BLaER1 (cell line): Measurements from ENCODE around the gene TDP1.
"Not testable (repeated sequence)": the region's sequence is repeated elsewhere in the genome, so short reads cannot be mapped to it uniquely, and the experiment has no call there.

Experiments
- H3K27ac ChIP-seq: shearing (Covaris generic); formaldehyde crosslinking; 2 replicates; pipeline ENCODE4 v1.8.1; 2022
- H3K27me3 ChIP-seq: shearing (Covaris generic); formaldehyde crosslinking; 2 replicates; pipeline ENCODE4 v1.8.1; 2022
- H3K36me3 ChIP-seq: shearing (Covaris generic); formaldehyde crosslinking; 2 replicates; pipeline ENCODE4 v1.8.1; 2022
- H3K4me1 ChIP-seq: shearing (Covaris generic); formaldehyde crosslinking; 2 replicates; pipeline ENCODE4 v1.8.1; 2022
- H3K4me2 ChIP-seq: shearing (Covaris generic); formaldehyde crosslinking; 2 replicates; pipeline ENCODE4 v1.8.1; 2022
- H3K4me3 ChIP-seq: shearing (Covaris generic); formaldehyde crosslinking; 2 replicates; pipeline ENCODE4 v1.8.1; 2022
- H3K9ac ChIP-seq: shearing (Covaris generic); formaldehyde crosslinking; 2 replicates; pipeline ENCODE4 v1.8.1; 2022
- H3K9me3 ChIP-seq: shearing (Covaris generic); formaldehyde crosslinking; 2 replicates; pipeline ENCODE4 v1.8.1; 2022
- H4K20me1 ChIP-seq: shearing (Covaris generic); formaldehyde crosslinking; 2 replicates; pipeline ENCODE4 v1.8.1; 2022
- Cebpa-rat ChIP-seq: shearing (Covaris generic); IDR thresholded peaks from 2 replicates; pipeline ENCODE4 v1.8.1; 2022

Gene TDP1

GRCh38 chr14:90005939-90006530 lies 50.3 kb downstream of the TDP1 start:
- no peaks in the 10 kb centered on the region for H3K4me1 ChIP-seq
- no peak overlapping the region for H3K9ac ChIP-seq
- H3K27me3 ChIP-seq, result no peaks in the 10 kb centered on the region
- H4K20me1 ChIP-seq, result no peaks in the 10 kb centered on the region
- no peak overlapping the region for H3K27ac ChIP-seq
- H3K4me3 ChIP-seq, result no peak overlapping the region
- TF ChIP-seq Cebpa-rat, result no peak
- no peak overlapping the region for H3K4me2 ChIP-seq
- H3K36me3 ChIP-seq, result peaks cover 95% of the 10 kb centered on the region
- peaks cover 11% of the 10 kb centered on the region for H3K9me3 ChIP-seq

- Histone ChIP-seq H3K4me3 (no peak overlapping the region), H3K4me1 (no peaks in the 10 kb centered on the region), H3K27ac (no peak overlapping the region), H3K9ac (no peak overlapping the region), H3K27me3 (no peaks in the 10 kb centered on the region), H4K20me1 (no peaks in the 10 kb centered on the region), H3K4me2 (no peak overlapping the region), H3K9me3 (peaks cover 15% of the 10 kb centered on the region), H3K36me3 (peaks cover 95% of the 10 kb centered on the region)
- no peak for TF ChIP-seq Cebpa-rat
Measured at GRCh38 chr14:90017371-90017770, 61.6 kb downstream of the TDP1 start.

- no peaks in the 10 kb centered on the region for H4K20me1 ChIP-seq
Measured at GRCh38 chr14:90019824-90020523, 64.2 kb downstream of the TDP1 start.

GRCh38 chr14:90023176-90023896 lies 67.6 kb downstream of the TDP1 start:
- H3K9me3 ChIP-seq, result 0 out of 2 replicates have a peak, but pooled peaks cover 3% of the 10 kb centered on the region
- no peaks in the 10 kb centered on the region for H3K27me3 ChIP-seq
- H3K4me3 ChIP-seq, result no peak overlapping the region
- H3K4me1 ChIP-seq, result no peaks in the 10 kb centered on the region
- no peak for TF ChIP-seq Cebpa-rat
- H3K9ac ChIP-seq, result no peak overlapping the region
- peaks cover 90% of the 10 kb centered on the region for H3K36me3 ChIP-seq
- no peak overlapping the region for H3K4me2 ChIP-seq
- H3K27ac ChIP-seq, result no peak overlapping the region
- no peaks in the 10 kb centered on the region for H4K20me1 ChIP-seq

More at GRCh38 chr14:90019824-90020523, 64.2 kb downstream of the TDP1 start:
- H3K4me3 ChIP-seq, result no peak overlapping the region
- H3K4me2 ChIP-seq, result no peak overlapping the region
- no peak overlapping the region for H3K27ac ChIP-seq
- no peaks in the 10 kb centered on the region for H3K27me3 ChIP-seq
- TF ChIP-seq Cebpa-rat, result no peak
- H3K9ac ChIP-seq, result no peak overlapping the region
- H3K36me3 ChIP-seq, result peaks cover 96% of the 10 kb centered on the region
- H3K4me1 ChIP-seq, result no peaks in the 10 kb centered on the region
- 0 out of 2 replicates have a peak, but pooled peaks cover 3% of the 10 kb centered on the region for H3K9me3 ChIP-seq

- Histone ChIP-seq H3K4me1 (no peaks in the 10 kb centered on the region), H3K4me3 (no peak overlapping the region), H3K4me2 (no peak overlapping the region), H3K27ac (no peak overlapping the region), H3K9me3 (no peaks in the 10 kb centered on the region), H3K36me3 (peaks cover 90% of the 10 kb centered on the region), H3K27me3 (no peaks in the 10 kb centered on the region), H4K20me1 (no peaks in the 10 kb centered on the region), H3K9ac (no peak overlapping the region)
- TF ChIP-seq Cebpa-rat, result no peak
Measured at GRCh38 chr14:90024910-90025309, 69.2 kb downstream of the TDP1 start.

- H3K4me2 ChIP-seq, H3K4me1 ChIP-seq, H3K9ac ChIP-seq, H3K27ac ChIP-seq, H3K4me3 ChIP-seq, H3K27me3 ChIP-seq, H3K9me3 ChIP-seq, H4K20me1 ChIP-seq: not testable (repeated sequence)
- H3K36me3 ChIP-seq, result peaks cover 91% of the 10 kb centered on the region
Measured at GRCh38 chr14:90026608-90027007, 70.9 kb downstream of the TDP1 start.

GRCh38 chr14:90027842-90028241 lies 72.1 kb downstream of the TDP1 start:
- Histone ChIP-seq H3K27ac (no peak overlapping the region), H3K9ac (no peak overlapping the region), H3K27me3 (no peaks in the 10 kb centered on the region), H3K4me2 (no peak overlapping the region), H3K4me1 (no peaks in the 10 kb centered on the region), H3K4me3 (no peak overlapping the region), H3K9me3 (no peaks in the 10 kb centered on the region), H4K20me1 (no peaks in the 10 kb centered on the region), H3K36me3 (peaks cover 91% of the 10 kb centered on the region)
- TF ChIP-seq Cebpa-rat, result no peak

- Histone ChIP-seq H3K4me3 (no peak overlapping the region), H3K4me2 (no peak overlapping the region), H3K9me3 (peaks cover 4% of the 10 kb centered on the region; the same call in 1 of the 2 replicates), H3K9ac (no peak overlapping the region), H3K27ac (no peak overlapping the region), H3K36me3 (peaks cover 91% of the 10 kb centered on the region), H3K27me3 (no peaks in the 10 kb centered on the region), H3K4me1 (no peaks in the 10 kb centered on the region), H4K20me1 (no peaks in the 10 kb centered on the region)
- no peak for TF ChIP-seq Cebpa-rat
Measured at GRCh38 chr14:90034156-90034555, 78.4 kb downstream of the TDP1 start.

GRCh38 chr14:90034835-90035525 lies 79.3 kb downstream of the TDP1 start:
- H3K4me1 ChIP-seq, result no peaks in the 10 kb centered on the region
- no peaks in the 10 kb centered on the region for H4K20me1 ChIP-seq
- no peak for TF ChIP-seq Cebpa-rat
- no peaks in the 10 kb centered on the region for H3K27me3 ChIP-seq
- H3K4me2 ChIP-seq, result no peak overlapping the region
- peaks cover 4% of the 10 kb centered on the region; the same call in 1 of the 2 replicates for H3K9me3 ChIP-seq
- no peak overlapping the region for H3K27ac ChIP-seq
- no peak overlapping the region for H3K9ac ChIP-seq
- no peak overlapping the region for H3K4me3 ChIP-seq
- H3K36me3 ChIP-seq, result peaks cover 91% of the 10 kb centered on the region
